H9 (cell line): ENCODE results near the gene ZNF81. TPM values are rescaled to one million over a fixed set of nuclear protein-coding genes. Genes with fewer than 3 reads are reported as not detected.
"Not testable (repeated sequence)": the region's sequence is repeated elsewhere in the genome, so short reads cannot be mapped to it uniquely, and the experiment has no call there.

Experiments used
- DNase-seq: peaks from one replicate; pipeline ENCODE4 v3.0.0-alpha.2; 2017
- H2AFZ ChIP-seq: one replicate; pipeline ENCODE4 v1.6.1; 2013; ENCODE audit warnings: mild to moderate bottlenecking, low read length, control low read depth, moderate library complexity
- H2AK5ac ChIP-seq: 2 replicates; pipeline ENCODE4 v1.6.1; 2013; ENCODE audit warnings: low read length, control low read depth, mixed read lengths; ENCODE audit not compliant: insufficient read length
- H2BK120ac ChIP-seq: one replicate; pipeline ENCODE4 v1.6.1; 2013; ENCODE audit warnings: low read depth, mild to moderate bottlenecking, low read length, control low read depth, inconsistent platforms; ENCODE audit not compliant: poor library complexity, severe bottlenecking
- H2BK12ac ChIP-seq: 2 replicates; pipeline ENCODE4 v1.6.1; 2013; ENCODE audit warnings: low read length, control low read depth, mixed read lengths, low read depth; ENCODE audit not compliant: insufficient read length
- H2BK15ac ChIP-seq: 2 replicates; pipeline ENCODE4 v1.6.1; 2013; ENCODE audit warnings: low read depth, low read length, control low read depth
- H2BK20ac ChIP-seq: one replicate; pipeline ENCODE4 v1.6.1; 2013; ENCODE audit warnings: low read depth, mild to moderate bottlenecking, low read length, control low read depth, inconsistent platforms; ENCODE audit not compliant: poor library complexity, severe bottlenecking
- H2BK5ac ChIP-seq: 2 replicates; pipeline ENCODE4 v1.6.1; 2013; ENCODE audit warnings: low read length, control low read depth, mixed read lengths; ENCODE audit not compliant: insufficient read length
- H3K14ac ChIP-seq: 2 replicates; pipeline ENCODE4 v1.6.1; 2013; ENCODE audit warnings: low read length, control low read depth; ENCODE audit not compliant: insufficient read depth
- H3K18ac ChIP-seq: 2 replicates; pipeline ENCODE4 v1.6.1; 2013; ENCODE audit warnings: low read depth, mild to moderate bottlenecking, mixed read lengths, low read length, control low read depth; ENCODE audit not compliant: insufficient read length
- H3K23ac ChIP-seq: 2 replicates; pipeline ENCODE4 v1.6.1; 2013; ENCODE audit warnings: low read length, control low read depth, mixed read lengths, low read depth; ENCODE audit not compliant: insufficient read length
- H3K23me2 ChIP-seq: 2 replicates; pipeline ENCODE4 v1.6.1; 2013; ENCODE audit warnings: low read depth, mild to moderate bottlenecking, mixed read lengths, low read length, control low read depth; ENCODE audit not compliant: insufficient read length, poor library complexity, severe bottlenecking
- H3K27ac ChIP-seq: 2 replicates; pipeline ENCODE4 v1.5.1; 2013; ENCODE audit warnings: low read length, control low read depth, mixed read lengths, low read depth; ENCODE audit not compliant: insufficient read length
- H3K27me3 ChIP-seq: 2 replicates; pipeline ENCODE4 v1.6.1; 2013; ENCODE audit warnings: low read length, control low read depth, inconsistent platforms; ENCODE audit not compliant: insufficient read depth
- H3K4ac ChIP-seq: 2 replicates; pipeline ENCODE4 v1.6.1; 2013; ENCODE audit warnings: low read depth, mild to moderate bottlenecking, control low read depth, inconsistent platforms, low read length, moderate library complexity
- H3K4me1 ChIP-seq: 2 replicates; pipeline ENCODE4 v1.6.1; 2013; ENCODE audit warnings: low read length, control low read depth, inconsistent platforms; ENCODE audit not compliant: insufficient read depth
- H3K4me2 ChIP-seq: 2 replicates; pipeline ENCODE4 v1.6.1; 2013; ENCODE audit warnings: low read length, control low read depth, mixed read lengths; ENCODE audit not compliant: insufficient read length, insufficient read depth
- H3K56ac ChIP-seq: 2 replicates; pipeline ENCODE4 v1.6.1; 2013; ENCODE audit warnings: low read depth, mild to moderate bottlenecking, mixed read lengths, low read length, control low read depth; ENCODE audit not compliant: insufficient read length
- H3K79me1 ChIP-seq: 2 replicates; pipeline ENCODE4 v1.6.1; 2013; ENCODE audit warnings: low read depth, mild to moderate bottlenecking, moderate library complexity, low read length, control low read depth, inconsistent platforms; ENCODE audit not compliant: insufficient read depth, poor library complexity, severe bottlenecking
- H3K79me2 ChIP-seq: 2 replicates; pipeline ENCODE4 v1.6.1; 2013; ENCODE audit warnings: low read length, control low read depth, inconsistent platforms; ENCODE audit not compliant: insufficient read depth
- H3K9ac ChIP-seq: 2 replicates; pipeline ENCODE4 v1.6.1; 2013; ENCODE audit warnings: low read length, control low read depth, mixed read lengths; ENCODE audit not compliant: insufficient read length; ENCODE audit errors: extremely low read depth
- H3K9me3 ChIP-seq: one replicate; pipeline ENCODE4 v1.6.1; 2013; ENCODE audit warnings: low read depth, low read length, inconsistent platforms; ENCODE audit not compliant: control insufficient read depth
- H3T11ph ChIP-seq: one replicate; pipeline ENCODE4 v1.6.1; 2013; ENCODE audit warnings: mild to moderate bottlenecking, low read length, control low read depth, inconsistent platforms
- H4K20me1 ChIP-seq: one replicate; pipeline ENCODE4 v1.6.1; 2013; ENCODE audit not compliant: control insufficient read depth, insufficient read length, insufficient read depth
- H4K5ac ChIP-seq: 2 replicates; pipeline ENCODE4 v1.6.1; 2013; ENCODE audit warnings: low read depth, mild to moderate bottlenecking, mixed read lengths, low read length, control low read depth; ENCODE audit not compliant: insufficient read length
- H4K8ac ChIP-seq: replicated peaks from 2 replicates; pipeline ENCODE4 v1.6.1; 2013; ENCODE audit warnings: low read length, control low read depth, mixed read lengths, low read depth; ENCODE audit not compliant: insufficient read length
- H4K91ac ChIP-seq: 2 replicates; pipeline ENCODE4 v1.6.1; 2013; ENCODE audit warnings: low read depth, mild to moderate bottlenecking, moderate library complexity, mixed read lengths, low read length, control low read depth; ENCODE audit not compliant: insufficient read length
- H3K27ac Mint-ChIP-seq, 3 experiments: 2 replicates in 2 of 3; 3 replicates in 1 of 3; pipeline ENCODE4 v1.8.0; 2020 to 2021; ENCODE audit warnings: mixed read lengths in 3 of 3, mild to moderate bottlenecking in 1 of 3, moderate library complexity in 1 of 3
- H3K27me3 Mint-ChIP-seq: 2 replicates; pipeline ENCODE4 v1.8.0; 2021; ENCODE audit warnings: low read depth, mild to moderate bottlenecking, moderate library complexity, mixed read lengths
- H3K36me3 Mint-ChIP-seq, 3 experiments: 2 replicates in 2 of 3; 3 replicates in 1 of 3; pipeline ENCODE4 v1.8.0; 2020 to 2021; ENCODE audit warnings: low read depth in 3 of 3, mixed read lengths in 3 of 3; ENCODE audit not compliant: insufficient read depth in 1 of 3
- H3K4me1 Mint-ChIP-seq, 2 experiments: 2 replicates each; pipeline ENCODE4 v1.8.0; 2020; ENCODE audit warnings: mixed read lengths in 2 of 2
- H3K4me3 Mint-ChIP-seq, 2 experiments: 2 replicates in 1 of 2; 3 replicates in 1 of 2; pipeline ENCODE4 v1.8.0; 2020 to 2021; ENCODE audit warnings: mild to moderate bottlenecking in 2 of 2, mixed read lengths in 2 of 2, moderate library complexity in 1 of 2
- H3K9me3 Mint-ChIP-seq, 2 experiments: 2 replicates in 1 of 2; 3 replicates in 1 of 2; pipeline ENCODE4 v1.8.0; 2020; ENCODE audit warnings: mild to moderate bottlenecking in 2 of 2, mixed read lengths in 2 of 2, moderate library complexity in 1 of 2
- WGBS: extraction: QIAGEN DNeasy Blood & Tissue Kit; methylation state at CpG from one replicate; pipeline ENCODE4 v1.1.7; 2013; ENCODE audit warnings: missing lambda C conversion rate, low lambda C conversion rate, mixed read lengths; ENCODE audit not compliant: insufficient read length; ENCODE audit errors: extremely low coverage; 5-methylcytosine and 5-hydroxymethylcytosine counted together
- total RNA-seq: library from RNA; stranded (reverse); gene quantifications from 2 replicates; pipeline ENCODE4 v1.2.1, GENCODE V29; 2021
- TF ChIP-seq, protein P1 (sequence below): fragments of 200-600 bp; sonication (generic); conservative IDR thresholded peaks from 3 replicates; pipeline ENCODE4 v1.8.0; 2021; ENCODE audit warnings: antibody characterized with exemption, mild to moderate bottlenecking

The ZNF81 gene
- total RNA-seq, 1 experiment from 2014 or later = 11.0 TPM

DNA sequence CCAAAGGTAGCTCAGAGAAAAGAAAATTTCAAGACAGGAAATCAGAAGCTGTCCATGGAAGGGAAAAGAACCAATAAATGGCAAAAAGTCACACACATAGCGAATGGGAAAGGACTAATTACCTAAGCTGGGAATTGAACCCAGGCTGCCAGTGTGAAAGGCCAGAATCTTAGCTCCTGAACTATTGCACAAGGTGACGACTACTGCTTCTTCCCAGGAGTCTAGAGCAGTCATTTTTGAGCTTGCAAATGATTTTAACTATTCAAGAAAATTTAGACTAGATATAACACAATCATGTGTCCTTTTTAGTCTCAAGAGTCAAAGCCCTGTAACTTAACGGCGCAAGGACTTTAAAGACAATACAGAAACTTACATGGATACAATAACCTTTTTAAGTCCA, 34.1 kb upstream of the ZNF81 start:
- H2BK20ac ChIP-seq = no peak overlapping the region
- H3K9ac ChIP-seq = no peak overlapping the region
- H3K23ac ChIP-seq = no peak overlapping the region
- Mint-ChIP-seq H3K4me3 (no peak overlapping the region), H3K4me1 (peaks cover 14 to 15% of the 10 kb centered on the region in 2 experiments), H3K9me3 (peaks cover 41 to 49% of the 10 kb centered on the region in 2 experiments), H3K27me3 (peaks cover 3% of the 10 kb centered on the region; the same call in 1 of the 2 replicates), H3K36me3 (peaks cover 2 to 9% (median 8%) of the 10 kb centered on the region in 3 experiments; a peak in 4 of 7 replicates), H3K27ac (no peak overlapping the region)
- H3K79me2 ChIP-seq = no peaks in the 10 kb centered on the region
- H3K23me2 ChIP-seq = no peaks in the 10 kb centered on the region
- no peaks in the 10 kb centered on the region for H4K20me1 ChIP-seq
- no peak overlapping the region for H3T11ph ChIP-seq
- no peak overlapping the region for H4K91ac ChIP-seq
- no peak overlapping the region for H2AK5ac ChIP-seq
- WGBS = no CpG with 5 or more reads among the region's 4 CpGs
- peaks cover 34% of the 10 kb centered on the region for H3K9me3 ChIP-seq
- H2AFZ ChIP-seq = no peak overlapping the region
- no peak for DNase-seq
- H2BK120ac ChIP-seq = no peak overlapping the region
- TF ChIP-seq, protein P1, sequence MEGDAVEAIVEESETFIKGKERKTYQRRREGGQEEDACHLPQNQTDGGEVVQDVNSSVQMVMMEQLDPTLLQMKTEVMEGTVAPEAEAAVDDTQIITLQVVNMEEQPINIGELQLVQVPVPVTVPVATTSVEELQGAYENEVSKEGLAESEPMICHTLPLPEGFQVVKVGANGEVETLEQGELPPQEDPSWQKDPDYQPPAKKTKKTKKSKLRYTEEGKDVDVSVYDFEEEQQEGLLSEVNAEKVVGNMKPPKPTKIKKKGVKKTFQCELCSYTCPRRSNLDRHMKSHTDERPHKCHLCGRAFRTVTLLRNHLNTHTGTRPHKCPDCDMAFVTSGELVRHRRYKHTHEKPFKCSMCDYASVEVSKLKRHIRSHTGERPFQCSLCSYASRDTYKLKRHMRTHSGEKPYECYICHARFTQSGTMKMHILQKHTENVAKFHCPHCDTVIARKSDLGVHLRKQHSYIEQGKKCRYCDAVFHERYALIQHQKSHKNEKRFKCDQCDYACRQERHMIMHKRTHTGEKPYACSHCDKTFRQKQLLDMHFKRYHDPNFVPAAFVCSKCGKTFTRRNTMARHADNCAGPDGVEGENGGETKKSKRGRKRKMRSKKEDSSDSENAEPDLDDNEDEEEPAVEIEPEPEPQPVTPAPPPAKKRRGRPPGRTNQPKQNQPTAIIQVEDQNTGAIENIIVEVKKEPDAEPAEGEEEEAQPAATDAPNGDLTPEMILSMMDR = no peak
- H2BK12ac ChIP-seq = no peak overlapping the region
- no peaks in the 10 kb centered on the region for H3K4me1 ChIP-seq
- H3K27ac ChIP-seq = no peak overlapping the region
- no peak overlapping the region for H2BK5ac ChIP-seq
- no peak overlapping the region for H3K4ac ChIP-seq
- no peak overlapping the region for H4K8ac ChIP-seq
- H3K27me3 ChIP-seq = no peaks in the 10 kb centered on the region
- H2BK15ac ChIP-seq = no peak overlapping the region
- H3K79me1 ChIP-seq = no peaks in the 10 kb centered on the region
- no peak overlapping the region for H3K14ac ChIP-seq
- H4K5ac ChIP-seq = no peak overlapping the region
- H3K18ac ChIP-seq = no peak overlapping the region
- no peak overlapping the region for H3K4me2 ChIP-seq
- no peak overlapping the region for H3K56ac ChIP-seq

DNA sequence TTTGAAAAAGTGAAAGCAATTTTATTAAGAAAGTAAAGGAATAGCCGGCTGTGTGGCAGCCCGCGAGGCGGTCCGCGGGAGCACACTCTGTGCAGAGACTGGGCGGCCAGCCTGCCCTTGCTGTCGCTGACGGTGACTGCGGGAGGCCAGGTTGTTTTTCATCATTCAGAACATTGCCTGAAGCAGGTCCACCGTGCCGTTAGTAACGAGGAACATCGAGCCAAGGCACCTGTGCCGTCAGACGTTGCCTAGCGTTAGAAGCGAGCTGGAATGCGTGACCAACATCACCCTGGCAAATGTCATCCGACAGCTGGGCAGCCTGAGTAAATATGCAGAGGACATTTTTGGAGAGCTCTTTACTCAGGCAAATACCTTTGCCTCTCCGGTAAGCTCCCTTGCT, 33.6 kb upstream of the ZNF81 start:
- H3K27me3 ChIP-seq, H3K27ac ChIP-seq, H3K14ac ChIP-seq, H2BK5ac ChIP-seq, H3K23me2 ChIP-seq, H2BK15ac ChIP-seq, H2AK5ac ChIP-seq, H3K4ac ChIP-seq, H3K4me2 ChIP-seq, H2BK120ac ChIP-seq, H3K23ac ChIP-seq, H3K36me3 Mint-ChIP-seq, H3K9ac ChIP-seq, H4K5ac ChIP-seq, H3K4me1 ChIP-seq, H2AFZ ChIP-seq, H3K56ac ChIP-seq, H3T11ph ChIP-seq, H3K79me2 ChIP-seq, H2BK12ac ChIP-seq, H3K27ac Mint-ChIP-seq, H3K4me3 Mint-ChIP-seq, H2BK20ac ChIP-seq, H3K18ac ChIP-seq, H4K91ac ChIP-seq, DNase-seq, H3K79me1 ChIP-seq, H4K8ac ChIP-seq, H4K20me1 ChIP-seq, H3K27me3 Mint-ChIP-seq: not testable (repeated sequence)
- no CpG with 5 or more reads among the region's 21 CpGs for WGBS
- H3K4me1 Mint-ChIP-seq = peaks cover 15 to 19% of the 10 kb centered on the region in 2 experiments
- peaks cover 45 to 51% of the 10 kb centered on the region in 2 experiments for H3K9me3 Mint-ChIP-seq
- H3K9me3 ChIP-seq = peaks cover 33% of the 10 kb centered on the region
